Stimulated activated naive B cell treated with anti-CD40 and anti-IgM and Interleukin-4, amounts not matched to agents 10 μg/mL and 1 μg/mL and 100 μg/mL, for 72 hours (primary cell): Measurements from ENCODE around the gene PCSK6.
"Not testable (repeated sequence)": the region's sequence is repeated elsewhere in the genome, so short reads cannot be mapped to it uniquely, and the experiment has no call there.

ENCODE experiments used
- ATAC-seq, 2 donors: fragments of 150-1000 bp; cut with Tn5 transposase; replicated peaks; 2 replicates each; pipeline ENCODE4 v1.10.0; 2021; ENCODE audit warnings: moderate library complexity in 1 of 2
- DNase-seq: peaks from one replicate; pipeline ENCODE4 v3.0.0; 2021
- H3K27ac Mint-ChIP-seq: one replicate; pipeline ENCODE4 v1.8.0; 2022; ENCODE audit warnings: mild to moderate bottlenecking, mixed read lengths
- H3K27me3 Mint-ChIP-seq, 2 donors: one replicate each; pipeline ENCODE4 v1.8.0; 2022; ENCODE audit warnings: mixed read lengths in 2 of 2
- H3K36me3 Mint-ChIP-seq, 2 donors: one replicate each; pipeline ENCODE4 v1.8.0; 2022; ENCODE audit warnings: mixed read lengths in 2 of 2, mild to moderate bottlenecking in 1 of 2
- H3K4me1 Mint-ChIP-seq, 2 donors: one replicate each; pipeline ENCODE4 v1.8.0; 2022; ENCODE audit warnings: mixed read lengths in 2 of 2, mild to moderate bottlenecking in 1 of 2
- H3K4me3 Mint-ChIP-seq, 2 donors: one replicate each; pipeline ENCODE4 v1.8.0; 2022; ENCODE audit warnings: mild to moderate bottlenecking in 2 of 2, mixed read lengths in 2 of 2, moderate library complexity in 1 of 2
- H3K9me3 Mint-ChIP-seq, 2 donors: one replicate each; pipeline ENCODE4 v1.8.0; 2022; ENCODE audit warnings: mixed read lengths in 2 of 2, mild to moderate bottlenecking in 1 of 2

PCSK6 gene

GRCh38 chr15:101427606-101428487 is 61.7 kb downstream of the PCSK6 start:
- Mint-ChIP-seq H3K4me3 (no peak overlapping the region), H3K27me3 (peaks cover 17 to 26% of the 10 kb centered on the region in 2 donors), H3K4me1 (no peaks in the 10 kb centered on the region), H3K9me3 (peaks cover 2% of the 10 kb centered on the region in 2 donors), H3K27ac (no peak overlapping the region), H3K36me3 (peaks cover 2% of the 10 kb centered on the region in 2 donors)
- ATAC-seq (no peak), DNase-seq (no peak)

DNA sequence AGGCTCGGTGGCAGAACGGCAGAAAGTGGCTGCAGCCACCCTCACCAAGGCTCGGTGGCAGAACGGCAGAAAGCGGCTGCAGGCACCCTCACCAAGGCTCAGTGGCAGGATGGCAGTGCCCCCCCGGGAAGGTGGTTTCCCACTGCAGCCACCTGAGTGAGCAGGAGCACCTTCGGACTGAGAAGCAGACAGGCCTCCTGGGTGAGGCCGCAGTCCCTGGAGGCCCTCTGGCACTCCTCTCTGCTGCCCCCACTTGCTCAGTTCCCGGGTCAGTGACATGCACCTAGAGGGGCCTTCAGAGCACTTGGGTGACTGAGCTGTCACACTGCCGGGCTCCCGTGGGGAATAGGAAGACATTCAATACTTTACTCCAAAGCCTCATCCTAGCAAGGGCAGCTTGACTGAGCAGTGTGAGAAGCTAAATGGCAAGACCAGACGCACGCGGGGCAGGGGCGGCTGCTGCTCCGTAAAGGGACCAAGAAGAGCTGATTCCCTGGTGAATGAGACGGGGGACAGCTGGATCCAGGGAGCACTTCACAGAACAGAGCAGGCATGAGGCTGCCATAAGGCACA is 62.7 kb downstream of the PCSK6 start:
- no peak for ATAC-seq
- H3K4me3 Mint-ChIP-seq: no peak overlapping the region
- H3K27me3 Mint-ChIP-seq: peaks cover 18 to 25% of the 10 kb centered on the region in 2 donors
- peaks cover 2 to 10% of the 10 kb centered on the region in 2 donors for H3K9me3 Mint-ChIP-seq
- no peak for DNase-seq
- H3K27ac Mint-ChIP-seq: no peak overlapping the region
- peaks cover 7% of the 10 kb centered on the region in 2 donors for H3K36me3 Mint-ChIP-seq
- no peaks in the 10 kb centered on the region for H3K4me1 Mint-ChIP-seq

DNA sequence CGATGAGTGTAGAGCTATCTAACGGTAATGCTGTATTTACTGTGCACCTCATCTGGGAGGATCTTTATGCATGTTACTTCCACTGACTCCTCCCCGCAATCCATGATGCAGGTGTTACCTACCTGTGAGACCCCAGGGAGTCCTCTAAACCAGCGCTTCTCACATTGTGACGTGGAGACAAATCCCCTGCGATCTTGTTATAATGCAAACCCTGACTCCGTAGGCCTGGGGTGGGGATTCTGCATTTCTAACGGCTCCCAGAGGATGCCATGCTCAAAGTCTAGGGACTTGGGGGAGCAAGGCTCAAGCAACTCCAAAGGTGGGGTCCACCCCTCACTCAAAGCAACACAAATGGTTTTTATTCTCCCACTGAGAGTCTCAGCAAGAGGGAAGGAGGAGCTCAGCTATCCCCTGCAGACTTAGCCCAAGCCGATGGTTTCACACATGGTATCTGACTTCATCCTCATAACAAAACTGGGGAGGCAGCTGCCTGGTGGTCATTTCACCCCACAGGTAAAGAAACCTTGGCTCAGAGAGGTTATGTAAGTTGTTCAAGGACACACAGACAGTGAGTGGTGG is 63.6 kb downstream of the PCSK6 start:
- Mint-ChIP-seq H3K27ac (no peak overlapping the region), H3K4me3 (no peak overlapping the region), H3K36me3 (peaks cover 7% of the 10 kb centered on the region in 2 donors), H3K9me3 (peaks cover 2 to 10% of the 10 kb centered on the region in 2 donors), H3K4me1 (no peaks in the 10 kb centered on the region), H3K27me3 (peaks cover 18 to 25% of the 10 kb centered on the region in 2 donors)
- no peak for DNase-seq
- ATAC-seq: no peak

DNA sequence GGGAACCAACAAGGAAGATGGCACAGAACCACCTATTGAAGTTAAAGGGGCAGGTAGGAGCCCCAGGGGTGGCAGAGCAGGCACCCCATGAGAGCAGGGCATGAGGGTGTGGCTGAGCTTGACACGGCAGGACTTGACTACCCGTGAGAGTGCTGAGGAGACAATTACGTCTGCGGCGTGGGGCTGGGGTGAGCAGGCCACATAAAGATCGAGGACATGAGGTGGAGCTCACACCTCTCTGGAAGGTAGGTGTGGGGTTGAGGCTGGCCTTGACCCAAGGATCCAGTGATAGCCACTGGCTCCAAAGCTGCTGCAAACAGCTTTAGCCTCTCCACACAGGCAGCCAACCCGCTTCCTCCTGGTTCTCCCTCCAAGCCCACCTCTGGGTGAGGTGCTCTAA is 64.5 kb downstream of the PCSK6 start:
- no peak overlapping the region for H3K4me3 Mint-ChIP-seq

GRCh38 chr15:101420232-101420631 is 69.3 kb downstream of the PCSK6 start:
- peaks cover 7 to 11% of the 10 kb centered on the region in 2 donors for H3K36me3 Mint-ChIP-seq
- no peak overlapping the region for H3K4me3 Mint-ChIP-seq
- no peak for ATAC-seq

More for the DNA sequence above, 64.5 kb downstream of the PCSK6 start:
- Mint-ChIP-seq H3K27ac (no peak overlapping the region), H3K27me3 (peaks cover 18 to 26% of the 10 kb centered on the region in 2 donors), H3K36me3 (peaks cover 7% of the 10 kb centered on the region in 2 donors), H3K4me1 (no peaks in the 10 kb centered on the region), H3K9me3 (peaks cover 2 to 10% of the 10 kb centered on the region in 2 donors)
- ATAC-seq (no peak), DNase-seq (no peak)

DNA sequence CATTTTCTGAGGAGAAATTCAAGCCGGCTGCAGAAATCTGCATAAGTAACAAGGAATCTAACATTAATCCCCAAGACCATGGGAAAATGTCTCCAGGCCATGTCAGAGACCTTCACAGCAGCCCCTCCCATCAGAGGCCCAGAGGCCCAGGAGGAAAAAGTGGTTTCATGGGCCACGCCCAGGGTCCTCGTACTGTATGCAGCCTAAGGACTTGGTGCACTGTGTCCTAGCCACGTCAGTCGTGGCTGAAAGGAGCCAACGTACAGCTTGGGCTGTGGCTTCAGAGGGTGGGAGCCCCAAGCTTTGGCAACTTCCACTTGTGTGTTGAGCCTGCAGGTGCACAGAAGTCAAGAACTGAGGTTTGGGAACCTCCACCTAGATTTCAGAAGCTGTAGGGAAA is 73.0 kb downstream of the PCSK6 start:
- not testable (repeated sequence) for H3K36me3 Mint-ChIP-seq, H3K9me3 Mint-ChIP-seq, H3K27me3 Mint-ChIP-seq, H3K27ac Mint-ChIP-seq, ATAC-seq, H3K4me3 Mint-ChIP-seq, DNase-seq
- peaks cover 7 to 27% of the 10 kb centered on the region in 2 donors for H3K4me1 Mint-ChIP-seq

More at GRCh38 chr15:101420232-101420631, 69.3 kb downstream of the PCSK6 start:
- no peak for DNase-seq
- Mint-ChIP-seq H3K9me3 (peaks cover 10% of the 10 kb centered on the region in 2 donors), H3K4me1 (peaks cover 0 to 7% of the 10 kb centered on the region in 2 donors), H3K27me3 (peaks cover 11 to 24% of the 10 kb centered on the region in 2 donors), H3K27ac (no peak overlapping the region)

- H3K36me3 Mint-ChIP-seq: peaks cover 0 to 7% of the 10 kb centered on the region in 2 donors
- H3K27ac Mint-ChIP-seq: no peak overlapping the region
- peaks cover 12 to 46% of the 10 kb centered on the region in 2 donors for H3K4me1 Mint-ChIP-seq
- DNase-seq: no peak
- H3K4me3 Mint-ChIP-seq: no peak overlapping the region
- H3K27me3 Mint-ChIP-seq: peaks cover 0 to 16% of the 10 kb centered on the region in 2 donors
- ATAC-seq: no peak
- H3K9me3 Mint-ChIP-seq: peaks cover 0 to 10% of the 10 kb centered on the region in 2 donors
Observed at GRCh38 chr15:101413239-101413638, 76.3 kb downstream of the PCSK6 start.

- Mint-ChIP-seq H3K9me3 (peaks cover 0 to 8% of the 10 kb centered on the region in 2 donors), H3K4me1 (peaks cover 26 to 63% of the 10 kb centered on the region in 2 donors), H3K4me3 (no peak overlapping the region), H3K27ac (no peak overlapping the region), H3K27me3 (peaks cover 0 to 18% of the 10 kb centered on the region in 2 donors), H3K36me3 (peaks cover 0 to 7% of the 10 kb centered on the region in 2 donors)
- no peak for DNase-seq
- ATAC-seq: no peak
Observed at GRCh38 chr15:101411581-101411980, 77.9 kb downstream of the PCSK6 start.

DNA sequence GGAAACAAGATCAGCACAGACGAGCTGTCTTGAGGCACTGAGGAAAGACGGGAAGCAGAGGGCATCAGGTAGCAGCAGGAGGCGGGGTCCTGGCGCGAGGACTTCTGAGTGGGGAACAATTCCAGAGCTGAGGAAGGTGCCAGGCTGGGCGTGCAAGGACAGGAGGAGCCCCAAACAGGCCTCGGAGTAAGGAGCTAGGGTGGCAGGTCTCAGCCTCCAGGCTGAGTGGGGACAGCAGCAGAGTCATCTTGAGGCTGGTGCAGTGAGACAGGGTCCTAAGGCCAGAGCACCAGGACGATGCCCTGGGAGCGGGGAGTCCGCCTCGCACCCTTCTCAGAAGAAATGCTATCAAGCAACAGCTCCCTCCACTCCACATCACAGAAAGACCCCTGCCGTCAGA is 78.4 kb downstream of the PCSK6 start:
- H3K4me1 Mint-ChIP-seq: peaks cover 27 to 67% of the 10 kb centered on the region in 2 donors
- ATAC-seq (no peak), DNase-seq (no peak)
- peaks cover 0 to 5% of the 10 kb centered on the region in 2 donors for H3K36me3 Mint-ChIP-seq
- no peak overlapping the region for H3K27ac Mint-ChIP-seq
- no peak overlapping the region for H3K4me3 Mint-ChIP-seq
- H3K27me3 Mint-ChIP-seq: peaks cover 0 to 20% of the 10 kb centered on the region in 2 donors
- peaks cover 0 to 6% of the 10 kb centered on the region in 2 donors for H3K9me3 Mint-ChIP-seq

DNA sequence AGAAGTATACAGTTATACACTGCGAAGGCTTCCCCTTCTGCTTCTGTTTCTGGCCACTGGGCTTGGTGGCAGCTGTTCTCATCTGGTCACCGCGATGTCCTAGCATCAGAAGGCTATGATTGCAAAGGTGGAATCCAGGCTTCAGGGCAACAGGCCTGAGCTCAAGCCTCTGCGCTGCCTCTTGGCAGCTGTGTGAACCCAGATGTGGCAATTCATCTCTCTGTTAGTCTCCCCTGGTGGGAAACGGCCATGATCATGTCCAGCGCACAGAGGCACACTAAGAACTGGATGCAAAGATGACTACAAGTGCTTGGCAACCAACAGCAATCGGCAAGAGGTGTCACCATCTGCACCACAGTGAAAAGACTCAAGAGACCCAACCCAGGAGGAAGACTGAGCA is 78.9 kb downstream of the PCSK6 start:
- DNase-seq (no peak), ATAC-seq (no peak)
- Mint-ChIP-seq H3K4me1 (peaks cover 30 to 67% of the 10 kb centered on the region in 2 donors), H3K9me3 (peaks cover 0 to 1% of the 10 kb centered on the region in 2 donors), H3K27me3 (peaks cover 0 to 20% of the 10 kb centered on the region in 2 donors), H3K4me3 (no peak overlapping the region), H3K27ac (no peak overlapping the region), H3K36me3 (peaks cover 0 to 2% of the 10 kb centered on the region in 2 donors)

DNA sequence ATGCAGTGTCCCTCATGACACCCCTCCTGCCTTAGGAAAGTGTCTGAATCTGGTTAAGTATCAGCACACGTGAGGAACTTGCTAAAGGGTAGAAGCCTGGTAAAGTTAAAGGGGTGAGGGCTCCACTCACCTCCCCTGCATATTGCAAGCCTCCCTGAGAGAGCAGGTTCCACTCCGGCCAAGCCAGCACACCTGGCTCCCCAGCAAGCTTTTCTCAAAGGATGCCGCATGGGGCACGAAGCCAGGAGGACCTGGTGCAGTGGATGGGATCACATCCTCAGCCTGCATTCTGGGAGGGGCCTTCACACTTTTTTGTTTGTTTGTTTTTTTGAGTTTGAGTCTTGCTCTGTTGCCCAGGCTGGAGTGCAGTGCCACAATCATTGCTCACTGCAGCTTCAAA is 79.9 kb downstream of the PCSK6 start:
- Mint-ChIP-seq H3K4me3 (no peak overlapping the region), H3K27me3 (peaks cover 0 to 21% of the 10 kb centered on the region in 2 donors), H3K9me3 (peaks cover 0 to 1% of the 10 kb centered on the region in 2 donors), H3K27ac (no peak overlapping the region), H3K36me3 (peaks cover 0 to 2% of the 10 kb centered on the region in 2 donors), H3K4me1 (peaks cover 30 to 75% of the 10 kb centered on the region in 2 donors)
- ATAC-seq: no peak
- no peak for DNase-seq

- Mint-ChIP-seq H3K4me3 (peak overlapping the region in 1 of 2 donors; percentile 15), H3K27me3 (peaks cover 0 to 23% of the 10 kb centered on the region in 2 donors), H3K9me3 (peaks cover 0 to under 1% of the 10 kb centered on the region in 2 donors), H3K27ac (no peak overlapping the region), H3K36me3 (peaks cover 0 to 2% of the 10 kb centered on the region in 2 donors), H3K4me1 (peaks cover 30 to 79% of the 10 kb centered on the region in 2 donors)
- no peak for DNase-seq
- no peak for ATAC-seq
Observed at GRCh38 chr15:101407966-101408775, 81.3 kb downstream of the PCSK6 start.

GRCh38 chr15:101407439-101407838 is 82.1 kb downstream of the PCSK6 start:
- Mint-ChIP-seq H3K4me1 (peaks cover 28 to 72% of the 10 kb centered on the region in 2 donors), H3K36me3 (no peaks in the 10 kb centered on the region), H3K9me3 (no peaks in the 10 kb centered on the region), H3K27me3 (peaks cover 0 to 19% of the 10 kb centered on the region in 2 donors), H3K4me3 (peak overlapping the region; percentile 7 to 17), H3K27ac (peak overlapping the region; percentile 72)
- peak; percentile 100 for ATAC-seq
- peak; percentile 71 for DNase-seq
